Dendritic cell treated with granulocyte-macrophage colony-stimulating factor and Interleukin-4, amounts not matched to agents 40 ng/mL and 50 ng/mL, for 4 days (primary cell): ENCODE measurements around the gene CUTA.

Source experiments
- H3K27ac Mint-ChIP-seq: one replicate; pipeline ENCODE4 v1.8.0; 2022; ENCODE audit warnings: mild to moderate bottlenecking, mixed read lengths
- H3K27me3 Mint-ChIP-seq: one replicate; pipeline ENCODE4 v1.8.0; 2022; ENCODE audit warnings: mild to moderate bottlenecking, mixed read lengths
- H3K36me3 Mint-ChIP-seq: one replicate; pipeline ENCODE4 v1.8.0; 2022; ENCODE audit warnings: low read depth, mixed read lengths
- H3K4me1 Mint-ChIP-seq: one replicate; pipeline ENCODE4 v1.8.0; 2022; ENCODE audit warnings: low read depth, mixed read lengths
- H3K4me3 Mint-ChIP-seq: one replicate; pipeline ENCODE4 v1.8.0; 2022; ENCODE audit warnings: mild to moderate bottlenecking, moderate library complexity, mixed read lengths
- H3K9me3 Mint-ChIP-seq: one replicate; pipeline ENCODE4 v1.8.0; 2022; ENCODE audit warnings: mixed read lengths
- intact Hi-C: fragments of 100-400 bp; cut with micrococcal nuclease; formaldehyde crosslinking; loops from one replicate; pipeline ENCODE4 v1.15.0; 2022

The CUTA gene

GRCh38 chr6:33367009-33367714, 50.7 kb downstream of the CUTA start:
- H3K36me3 Mint-ChIP-seq, result no peaks in the 10 kb centered on the region
- intact Hi-C loops, result no loop called here
- no peaks in the 10 kb centered on the region for H3K9me3 Mint-ChIP-seq
- H3K4me3 Mint-ChIP-seq, result no peak overlapping the region
- H3K4me1 Mint-ChIP-seq, result peaks cover 9% of the 10 kb centered on the region
- H3K27ac Mint-ChIP-seq, result no peak overlapping the region
- no peaks in the 10 kb centered on the region for H3K27me3 Mint-ChIP-seq
